ENCODE measurements around the gene SCYL1. TPM values are rescaled to one million over a fixed set of nuclear protein-coding genes. Genes with fewer than 3 reads are reported as not detected.

Gene SCYL1
- 100 to 1,000 TPM in 2 of 4 donors, 10 to 100 TPM in 2; 74.3 to 115 (median 104) TPM for total RNA-seq

GRCh38 chr11:65524741-65525545 is at the start of gene SCYL1:
Gene SCYL1 (plus strand): TSS chr11:65525083. CDS start chr11:65525154, 71 bp downstream.
- Histone ChIP-seq H3K27me3 (no peaks in the 10 kb centered on the region), H3K9me3 (no peaks in the 10 kb centered on the region), H3K4me1 (peaks cover 23 to 38% (median 28%) of the 10 kb centered on the region in 4 donors), H3K4me3 (peak within 1 kb of the TSS; percentile 77 to 100 (median 88)), H3K36me3 (peaks cover 0 to 41% (median 38%) of the 10 kb centered on the region in 4 donors), H3K27ac (replicated peaks in 1 of 4) (peak within 1 kb of the TSS; percentile 88 to 95 (median 92))
- intact Hi-C loops (cut with DNase I) = no loop called here
- 0% methylated on average over 9 of the region's 82 CpGs for WGBS
- TF ChIP-seq, protein P1, sequence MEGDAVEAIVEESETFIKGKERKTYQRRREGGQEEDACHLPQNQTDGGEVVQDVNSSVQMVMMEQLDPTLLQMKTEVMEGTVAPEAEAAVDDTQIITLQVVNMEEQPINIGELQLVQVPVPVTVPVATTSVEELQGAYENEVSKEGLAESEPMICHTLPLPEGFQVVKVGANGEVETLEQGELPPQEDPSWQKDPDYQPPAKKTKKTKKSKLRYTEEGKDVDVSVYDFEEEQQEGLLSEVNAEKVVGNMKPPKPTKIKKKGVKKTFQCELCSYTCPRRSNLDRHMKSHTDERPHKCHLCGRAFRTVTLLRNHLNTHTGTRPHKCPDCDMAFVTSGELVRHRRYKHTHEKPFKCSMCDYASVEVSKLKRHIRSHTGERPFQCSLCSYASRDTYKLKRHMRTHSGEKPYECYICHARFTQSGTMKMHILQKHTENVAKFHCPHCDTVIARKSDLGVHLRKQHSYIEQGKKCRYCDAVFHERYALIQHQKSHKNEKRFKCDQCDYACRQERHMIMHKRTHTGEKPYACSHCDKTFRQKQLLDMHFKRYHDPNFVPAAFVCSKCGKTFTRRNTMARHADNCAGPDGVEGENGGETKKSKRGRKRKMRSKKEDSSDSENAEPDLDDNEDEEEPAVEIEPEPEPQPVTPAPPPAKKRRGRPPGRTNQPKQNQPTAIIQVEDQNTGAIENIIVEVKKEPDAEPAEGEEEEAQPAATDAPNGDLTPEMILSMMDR (IDR thresholded peaks at IDR 0.05) = no peak
- TF ChIP-seq POLR2A (IDR thresholded peaks at IDR 0.05; ENCODE audit: low read depth) (peak; percentile 58), EP300 (IDR thresholded peaks at IDR 0.05) (no peak), POLR2AphosphoS5 (IDR thresholded peaks at IDR 0.05) (peak; percentile 74 to 85)
- DNase-seq (ENCODE audit: extremely low spot score) = peak; percentile 94

- peak overlapping the region; percentile 66 to 82 (median 74) for H3K4me3 ChIP-seq
- H3K4me1 ChIP-seq = peaks cover 64 to 72% (median 70%) of the 10 kb centered on the region in 4 donors
- DNase-seq (ENCODE audit: extremely low spot score) = no peak
- no peaks in the 10 kb centered on the region for H3K9me3 ChIP-seq
- H3K36me3 ChIP-seq = no peaks in the 10 kb centered on the region
- H3K27ac ChIP-seq (replicated peaks in 1 of 4) = peak overlapping the region; percentile 95 to 99 (median 98)
- H3K27me3 ChIP-seq = no peaks in the 10 kb centered on the region
- TF ChIP-seq, protein P1 (IDR thresholded peaks at IDR 0.05) = no peak
- TF ChIP-seq POLR2A (IDR thresholded peaks at IDR 0.05; ENCODE audit: low read depth) (no peak), POLR2AphosphoS5 (IDR thresholded peaks at IDR 0.05) (peak in 1 of 2 donors; percentile 0), EP300 (IDR thresholded peaks at IDR 0.05) (no peak)
- 19% methylated on average over 10 of the region's 10 CpGs for WGBS
- intact Hi-C loops (cut with DNase I) = no loop called here
These were observed 48.2 kb upstream of the SCYL1 start for GRCh38 chr11:65476632-65477148.

DNA sequence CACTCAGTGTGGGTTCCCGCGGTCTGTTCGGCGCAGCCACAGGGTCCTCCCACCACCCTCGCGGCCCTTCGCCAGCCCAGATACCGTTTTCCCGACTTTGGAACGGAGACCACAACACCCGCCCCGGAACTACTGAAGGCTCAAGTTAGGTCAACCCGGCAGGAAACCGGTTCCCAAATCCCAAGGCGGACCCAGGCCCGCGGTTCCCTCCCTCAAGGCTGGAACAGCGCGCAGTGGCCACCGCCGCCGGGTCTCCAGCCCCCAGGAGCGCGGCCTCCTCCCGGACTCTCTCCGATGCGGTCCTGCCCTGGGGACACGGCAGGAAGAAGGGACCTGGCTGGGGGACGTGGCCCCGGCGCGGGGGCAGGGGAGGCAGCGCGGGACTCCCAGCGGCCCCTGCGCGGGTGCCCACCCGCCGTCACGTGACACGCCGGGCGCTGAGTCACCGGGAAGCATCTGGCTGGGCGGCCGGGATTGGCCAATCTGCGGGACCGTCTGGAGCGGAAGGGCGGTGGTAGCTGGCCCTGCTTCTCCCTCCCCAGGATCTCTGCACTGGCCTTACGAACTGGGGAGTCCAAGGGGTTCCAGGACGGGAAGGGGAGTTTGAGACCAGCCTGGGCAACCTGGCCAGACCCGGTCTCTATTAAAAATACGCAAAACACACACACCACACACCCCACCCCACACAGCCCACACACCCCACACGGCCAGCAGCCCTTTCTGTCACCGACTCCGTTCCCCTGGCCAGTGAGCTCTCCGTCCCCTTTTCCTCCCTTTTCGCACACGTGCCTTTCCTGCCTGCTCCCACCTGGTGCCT is 47.5 kb upstream of the SCYL1 start:
- DNase-seq (ENCODE audit: extremely low spot score) = peak; percentile 99
- TF ChIP-seq, protein P1 (IDR thresholded peaks at IDR 0.05) = no peak
- TF ChIP-seq POLR2A (IDR thresholded peaks at IDR 0.05; ENCODE audit: low read depth) (peak; percentile 87), EP300 (IDR thresholded peaks at IDR 0.05) (no peak), POLR2AphosphoS5 (IDR thresholded peaks at IDR 0.05) (peak; percentile 99 to 100)
- H3K9me3 ChIP-seq = no peaks in the 10 kb centered on the region
- intact Hi-C loops (cut with DNase I) = no loop called here
- peaks cover 68 to 74% (median 72%) of the 10 kb centered on the region in 4 donors for H3K4me1 ChIP-seq
- peak overlapping the region; percentile 95 to 99 (median 98) for H3K27ac ChIP-seq (replicated peaks in 1 of 4)
- no peaks in the 10 kb centered on the region for H3K36me3 ChIP-seq
- no peaks in the 10 kb centered on the region for H3K27me3 ChIP-seq
- WGBS = under 1% methylated on average over 16 of the region's 60 CpGs
- H3K4me3 ChIP-seq = peak overlapping the region; percentile 66 to 82 (median 74)

DNA sequence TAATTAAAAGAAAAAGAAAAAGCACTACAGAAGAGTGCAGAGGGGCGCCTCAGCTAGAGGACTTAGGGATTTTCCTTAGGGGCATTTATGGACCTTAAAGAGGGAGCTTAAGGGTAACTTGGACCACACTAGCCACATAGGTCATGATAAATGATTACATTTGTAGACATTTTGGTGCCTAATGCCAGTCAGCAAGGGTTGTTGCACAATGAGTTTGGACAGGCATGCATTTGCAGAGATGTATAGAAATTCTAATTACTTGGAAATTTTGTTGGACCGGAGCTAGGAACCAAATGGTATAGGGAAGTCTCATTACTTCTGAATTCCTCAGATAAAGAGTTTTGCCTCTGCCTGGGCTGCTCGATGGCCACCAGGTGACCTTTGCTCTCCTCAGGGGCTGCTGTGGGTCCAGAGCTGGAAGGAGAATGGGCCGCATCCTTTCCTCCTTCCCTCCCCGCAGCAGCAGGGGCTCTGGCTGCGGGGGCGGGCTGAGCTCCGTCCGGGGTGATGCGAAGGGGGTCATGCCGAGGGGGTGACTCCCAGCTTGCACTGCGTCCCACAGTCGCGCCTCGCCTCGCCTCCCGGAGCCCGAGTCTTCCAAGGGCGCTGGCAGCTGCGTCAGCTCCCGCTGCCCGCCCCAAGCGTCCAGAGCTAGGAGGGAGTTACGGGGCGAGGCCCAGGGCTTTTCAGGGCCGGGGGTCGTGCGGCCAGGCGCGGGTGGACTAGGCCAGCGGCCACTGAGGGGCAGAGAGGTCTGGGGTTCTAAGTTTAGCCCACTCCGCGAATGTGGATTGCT is 46.3 kb upstream of the SCYL1 start:
- Histone ChIP-seq H3K9me3 (no peaks in the 10 kb centered on the region), H3K27ac (replicated peaks in 1 of 4) (peak overlapping the region; percentile 95 to 99 (median 98)), H3K36me3 (no peaks in the 10 kb centered on the region), H3K27me3 (no peaks in the 10 kb centered on the region), H3K4me1 (peaks cover 58 to 70% (median 67%) of the 10 kb centered on the region in 4 donors), H3K4me3 (peak overlapping the region; percentile 66 to 82 (median 74))
- 32% methylated on average over 26 of the region's 33 CpGs for WGBS
- intact Hi-C loops (cut with DNase I) = loop anchor here (2.0 kb wide), 1 partner anchor 58 kb away; no protein-coding TSS in a partner anchor
- TF ChIP-seq, protein P1 (IDR thresholded peaks at IDR 0.05) = no peak
- peak; percentile 26 for TF ChIP-seq POLR2A (IDR thresholded peaks at IDR 0.05; ENCODE audit: low read depth)
- TF ChIP-seq POLR2AphosphoS5 (IDR thresholded peaks at IDR 0.05) = peak; percentile 65 to 84
- TF ChIP-seq EP300 (IDR thresholded peaks at IDR 0.05) = no peak
- DNase-seq (ENCODE audit: extremely low spot score) = no peak

Measured in esophagus muscularis mucosa (tissue), 4 donors.